ENCODE data around the gene KRTAP2-4.
"Not testable (repeated sequence)": the region's sequence is repeated elsewhere in the genome, so short reads cannot be mapped to it uniquely, and the experiment has no call there.

DNA sequence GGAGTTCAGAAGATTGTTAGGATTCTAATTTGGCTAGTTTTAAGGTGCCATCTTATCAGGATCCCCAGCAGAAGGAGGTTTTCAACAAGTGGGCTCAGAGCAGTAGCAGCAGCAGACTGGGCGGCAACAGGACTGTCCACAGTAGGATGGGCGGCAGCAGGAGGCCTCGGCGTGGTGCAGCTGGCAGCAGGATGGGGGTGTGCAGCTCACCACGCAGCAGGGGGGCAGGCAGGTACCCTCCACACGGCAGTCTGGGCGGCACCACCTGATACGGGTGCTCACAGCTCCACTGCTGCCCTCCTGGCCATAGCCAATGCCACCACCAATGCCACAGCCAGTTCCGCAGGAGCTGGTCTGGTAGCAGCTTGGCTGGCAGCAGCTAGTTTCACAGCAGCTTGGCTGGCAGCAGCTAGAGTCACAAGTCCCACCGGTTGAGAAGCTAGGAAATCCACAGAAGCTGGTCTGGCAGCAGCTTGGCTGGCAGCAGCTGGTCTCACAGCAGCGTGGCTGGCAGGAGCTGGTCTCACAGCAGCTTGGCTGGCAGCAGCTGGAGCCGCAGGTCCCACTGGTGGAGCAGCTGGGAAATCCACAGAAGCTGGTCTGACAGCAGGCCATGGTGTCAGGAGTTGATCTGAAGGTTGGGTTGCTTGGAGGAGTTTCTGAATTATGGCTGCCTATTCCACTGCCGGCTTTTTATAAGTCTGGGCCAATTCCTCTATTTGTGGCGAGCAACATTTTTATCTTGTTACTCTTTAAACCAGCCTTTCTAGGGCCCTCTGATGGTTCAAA, 24.7 kb downstream of the KRTAP2-4 start, which contains the start of gene KRTAP1-1:
- TF ChIP-seq, protein P1, sequence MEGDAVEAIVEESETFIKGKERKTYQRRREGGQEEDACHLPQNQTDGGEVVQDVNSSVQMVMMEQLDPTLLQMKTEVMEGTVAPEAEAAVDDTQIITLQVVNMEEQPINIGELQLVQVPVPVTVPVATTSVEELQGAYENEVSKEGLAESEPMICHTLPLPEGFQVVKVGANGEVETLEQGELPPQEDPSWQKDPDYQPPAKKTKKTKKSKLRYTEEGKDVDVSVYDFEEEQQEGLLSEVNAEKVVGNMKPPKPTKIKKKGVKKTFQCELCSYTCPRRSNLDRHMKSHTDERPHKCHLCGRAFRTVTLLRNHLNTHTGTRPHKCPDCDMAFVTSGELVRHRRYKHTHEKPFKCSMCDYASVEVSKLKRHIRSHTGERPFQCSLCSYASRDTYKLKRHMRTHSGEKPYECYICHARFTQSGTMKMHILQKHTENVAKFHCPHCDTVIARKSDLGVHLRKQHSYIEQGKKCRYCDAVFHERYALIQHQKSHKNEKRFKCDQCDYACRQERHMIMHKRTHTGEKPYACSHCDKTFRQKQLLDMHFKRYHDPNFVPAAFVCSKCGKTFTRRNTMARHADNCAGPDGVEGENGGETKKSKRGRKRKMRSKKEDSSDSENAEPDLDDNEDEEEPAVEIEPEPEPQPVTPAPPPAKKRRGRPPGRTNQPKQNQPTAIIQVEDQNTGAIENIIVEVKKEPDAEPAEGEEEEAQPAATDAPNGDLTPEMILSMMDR (conservative IDR thresholded peaks at IDR 0.05; ENCODE audit: low read depth, low read length) = not testable (repeated sequence)
- TF ChIP-seq EZH2 (IDR thresholded peaks at IDR 0.05; ENCODE audit: borderline replicate concordance, low read depth, low read length, poor library complexity, severe bottlenecking) = not testable (repeated sequence)
